Activated naive CD8-positive, alpha-beta T cell (primary cell): ENCODE measurements around the gene CHI3L1.

Experiments used
- H3K27ac Mint-ChIP-seq: one replicate; pipeline ENCODE4 v1.8.0; 2021; ENCODE audit warnings: mixed read lengths
- H3K27me3 Mint-ChIP-seq: one replicate; pipeline ENCODE4 v1.8.0; 2021; ENCODE audit warnings: mixed read lengths
- H3K36me3 Mint-ChIP-seq: one replicate; pipeline ENCODE4 v1.8.0; 2021; ENCODE audit warnings: mixed read lengths
- H3K4me1 Mint-ChIP-seq: one replicate; pipeline ENCODE4 v1.8.0; 2021; ENCODE audit warnings: low read depth, mixed read lengths
- H3K4me3 Mint-ChIP-seq: one replicate; pipeline ENCODE4 v1.8.0; 2021; ENCODE audit warnings: mild to moderate bottlenecking, mixed read lengths
- H3K9me3 Mint-ChIP-seq: one replicate; pipeline ENCODE4 v1.8.0; 2021; ENCODE audit warnings: low read depth, mixed read lengths

Gene CHI3L1

GRCh38 chr1:203170625-203171330 lies 15.7 kb downstream of the CHI3L1 start:
- H3K4me1 Mint-ChIP-seq, result no peaks in the 10 kb centered on the region
- H3K4me3 Mint-ChIP-seq, result no peak overlapping the region
- no peak overlapping the region for H3K27ac Mint-ChIP-seq
- no peaks in the 10 kb centered on the region for H3K9me3 Mint-ChIP-seq
- H3K27me3 Mint-ChIP-seq, result no peaks in the 10 kb centered on the region
- no peaks in the 10 kb centered on the region for H3K36me3 Mint-ChIP-seq

DNA sequence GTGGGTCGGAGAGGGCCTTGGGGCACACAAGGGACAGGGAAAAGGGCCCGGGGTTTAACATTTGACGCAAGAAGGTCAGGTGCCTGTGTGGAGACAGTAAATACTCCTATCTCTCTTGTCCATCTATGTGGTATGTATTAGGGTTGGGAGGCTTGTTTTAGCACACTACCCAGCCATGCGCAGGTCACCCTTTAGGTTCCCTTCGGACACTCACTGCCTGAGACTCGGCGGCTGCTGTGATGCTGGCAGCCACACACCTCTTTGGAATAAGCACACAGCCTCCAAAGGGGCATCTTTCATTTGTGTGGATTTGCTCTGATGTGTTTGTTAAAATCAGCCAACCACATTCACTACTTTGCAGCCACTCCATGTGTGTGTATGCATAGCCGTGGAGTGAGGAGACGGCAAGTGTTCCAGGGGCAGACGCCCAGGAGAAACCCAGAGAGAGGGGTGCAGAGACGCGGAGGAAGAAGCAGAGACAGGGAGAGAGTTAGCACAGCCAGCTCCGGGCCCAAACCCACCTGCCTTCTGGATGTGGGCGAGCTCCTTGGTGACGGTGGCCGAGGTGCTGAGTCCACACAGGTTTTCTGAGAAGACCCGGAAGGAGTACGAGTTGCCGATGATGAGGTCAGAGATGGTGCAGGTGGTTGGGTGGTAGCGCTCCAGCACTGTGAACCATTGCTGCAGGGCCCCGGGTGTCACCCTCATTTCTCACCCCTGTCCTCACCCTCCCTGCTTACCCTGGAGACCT lies 16.6 kb downstream of the CHI3L1 start:
- no peak overlapping the region for H3K4me3 Mint-ChIP-seq
- H3K36me3 Mint-ChIP-seq, result no peaks in the 10 kb centered on the region
- H3K4me1 Mint-ChIP-seq, result no peaks in the 10 kb centered on the region
- H3K27me3 Mint-ChIP-seq, result no peaks in the 10 kb centered on the region
- H3K27ac Mint-ChIP-seq, result no peak overlapping the region
- no peaks in the 10 kb centered on the region for H3K9me3 Mint-ChIP-seq

GRCh38 chr1:203168991-203169390 lies 17.5 kb downstream of the CHI3L1 start:
- Mint-ChIP-seq H3K4me1 (no peaks in the 10 kb centered on the region), H3K9me3 (no peaks in the 10 kb centered on the region), H3K27ac (no peak overlapping the region), H3K27me3 (peaks cover 4% of the 10 kb centered on the region), H3K36me3 (no peaks in the 10 kb centered on the region), H3K4me3 (no peak overlapping the region)

DNA sequence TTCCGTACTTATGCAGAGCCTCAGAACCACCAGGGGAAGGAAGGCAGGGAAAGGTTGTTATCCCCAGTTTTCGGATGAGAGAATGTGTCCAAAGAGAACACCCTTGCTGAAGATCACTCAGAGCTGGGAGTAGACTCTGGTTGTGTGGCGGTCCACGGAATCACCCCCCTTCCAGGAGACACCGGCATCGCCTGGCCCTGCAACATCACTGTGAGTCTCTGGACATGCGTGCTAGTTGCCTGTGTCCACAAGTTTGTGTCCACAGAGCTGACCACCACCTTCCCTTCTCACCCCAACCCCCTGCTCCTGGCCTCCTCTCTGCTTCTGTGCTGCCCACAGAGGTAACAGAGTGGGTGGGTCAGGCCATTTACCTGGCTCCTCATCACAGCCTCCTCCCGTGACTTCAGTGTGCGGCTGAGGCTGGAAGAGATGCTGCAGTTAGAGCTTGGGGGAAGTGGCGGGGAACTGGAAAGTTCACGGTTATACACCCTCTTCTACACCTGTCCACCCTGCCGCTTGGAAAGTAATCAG lies 18.2 kb downstream of the CHI3L1 start:
- Mint-ChIP-seq H3K27ac (no peak overlapping the region), H3K36me3 (no peaks in the 10 kb centered on the region), H3K9me3 (no peaks in the 10 kb centered on the region), H3K4me3 (no peak overlapping the region), H3K27me3 (peaks cover 4% of the 10 kb centered on the region), H3K4me1 (no peaks in the 10 kb centered on the region)

DNA sequence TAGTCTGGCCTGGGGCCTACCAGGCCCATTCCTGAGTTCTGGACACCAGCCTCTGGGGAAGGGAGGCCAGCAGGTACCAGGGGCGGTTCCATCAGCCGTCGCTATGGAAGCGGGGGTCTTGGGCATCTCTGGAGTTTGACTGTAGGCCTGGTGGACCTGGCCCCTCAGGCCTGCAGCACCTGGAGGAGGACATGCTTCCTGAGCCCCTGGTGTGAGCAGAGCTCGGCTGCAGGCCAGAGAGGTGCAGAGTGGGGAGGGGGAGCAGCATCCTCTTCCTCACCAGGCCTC lies 18.6 kb downstream of the CHI3L1 start:
- no peak overlapping the region for H3K4me3 Mint-ChIP-seq
- peaks cover 4% of the 10 kb centered on the region for H3K27me3 Mint-ChIP-seq
- no peaks in the 10 kb centered on the region for H3K4me1 Mint-ChIP-seq
- no peak overlapping the region for H3K27ac Mint-ChIP-seq
- H3K36me3 Mint-ChIP-seq, result no peaks in the 10 kb centered on the region
- H3K9me3 Mint-ChIP-seq, result no peaks in the 10 kb centered on the region

- Mint-ChIP-seq H3K4me3 (no peak overlapping the region), H3K27ac (no peak overlapping the region), H3K9me3 (no peaks in the 10 kb centered on the region), H3K27me3 (peaks cover 4% of the 10 kb centered on the region), H3K4me1 (no peaks in the 10 kb centered on the region), H3K36me3 (no peaks in the 10 kb centered on the region)
These were observed 19.2 kb downstream of the CHI3L1 start for GRCh38 chr1:203167026-203167912.

- H3K27me3 Mint-ChIP-seq, result peaks cover 4% of the 10 kb centered on the region
- no peak overlapping the region for H3K27ac Mint-ChIP-seq
- H3K4me3 Mint-ChIP-seq, result no peak overlapping the region
- no peaks in the 10 kb centered on the region for H3K36me3 Mint-ChIP-seq
- H3K9me3 Mint-ChIP-seq, result no peaks in the 10 kb centered on the region
- H3K4me1 Mint-ChIP-seq, result no peaks in the 10 kb centered on the region
These were observed 20.1 kb downstream of the CHI3L1 start for GRCh38 chr1:203166192-203166940.

DNA sequence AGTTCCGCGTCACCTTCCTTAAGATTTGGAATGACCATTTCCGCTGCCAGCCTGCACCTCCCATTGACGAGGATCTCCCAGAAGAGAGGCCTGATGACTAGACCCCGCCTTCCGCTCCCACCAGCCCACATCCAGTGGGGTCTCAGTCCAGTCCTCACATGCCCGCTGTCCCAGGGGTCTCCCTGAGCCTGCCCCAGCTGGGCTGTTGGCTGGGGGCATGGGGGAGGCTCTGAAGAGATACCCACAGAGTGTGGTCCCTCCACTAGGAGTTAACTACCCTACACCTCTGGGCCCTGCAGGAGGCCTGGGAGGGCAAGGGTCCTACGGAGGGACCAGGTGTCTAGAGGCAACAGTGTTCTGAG lies 20.7 kb downstream of the CHI3L1 start:
- H3K4me3 Mint-ChIP-seq, result no peak overlapping the region
- no peak overlapping the region for H3K27ac Mint-ChIP-seq
- no peaks in the 10 kb centered on the region for H3K4me1 Mint-ChIP-seq
- H3K36me3 Mint-ChIP-seq, result no peaks in the 10 kb centered on the region
- peaks cover 4% of the 10 kb centered on the region for H3K27me3 Mint-ChIP-seq
- no peaks in the 10 kb centered on the region for H3K9me3 Mint-ChIP-seq

GRCh38 chr1:203165101-203165799 lies 21.3 kb downstream of the CHI3L1 start:
- Mint-ChIP-seq H3K27ac (no peak overlapping the region), H3K9me3 (no peaks in the 10 kb centered on the region), H3K27me3 (peaks cover 4% of the 10 kb centered on the region), H3K4me3 (no peak overlapping the region), H3K4me1 (no peaks in the 10 kb centered on the region), H3K36me3 (no peaks in the 10 kb centered on the region)

GRCh38 chr1:203163891-203164635 lies 22.4 kb downstream of the CHI3L1 start:
- H3K4me3 Mint-ChIP-seq, result no peak overlapping the region
- no peaks in the 10 kb centered on the region for H3K9me3 Mint-ChIP-seq
- peaks cover 4% of the 10 kb centered on the region for H3K27me3 Mint-ChIP-seq
- no peaks in the 10 kb centered on the region for H3K4me1 Mint-ChIP-seq
- H3K27ac Mint-ChIP-seq, result no peak overlapping the region
- no peaks in the 10 kb centered on the region for H3K36me3 Mint-ChIP-seq

DNA sequence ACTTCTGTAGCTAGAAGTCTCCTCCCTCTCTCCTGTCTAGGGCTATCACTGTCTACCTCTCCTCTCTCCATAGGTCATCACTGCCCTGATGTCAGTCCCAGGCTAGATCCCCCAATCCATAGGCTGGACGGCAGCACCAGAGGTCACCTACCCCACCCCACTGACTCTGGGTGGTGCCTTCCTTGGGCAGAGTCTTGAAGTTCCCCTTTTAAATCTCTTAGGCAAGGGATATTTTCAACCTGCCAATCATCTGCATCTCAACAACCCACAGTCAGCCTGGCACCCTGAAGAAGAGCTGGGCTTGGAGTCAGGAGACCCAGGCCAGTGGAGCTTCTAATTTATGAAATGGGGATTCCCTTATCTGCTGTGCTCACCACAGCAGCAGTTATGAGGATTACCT lies 24.1 kb downstream of the CHI3L1 start:
- H3K9me3 Mint-ChIP-seq, result no peaks in the 10 kb centered on the region
- H3K27me3 Mint-ChIP-seq, result peaks cover 4% of the 10 kb centered on the region
- no peak overlapping the region for H3K27ac Mint-ChIP-seq
- H3K4me1 Mint-ChIP-seq, result no peaks in the 10 kb centered on the region
- no peaks in the 10 kb centered on the region for H3K36me3 Mint-ChIP-seq
- H3K4me3 Mint-ChIP-seq, result no peak overlapping the region

DNA sequence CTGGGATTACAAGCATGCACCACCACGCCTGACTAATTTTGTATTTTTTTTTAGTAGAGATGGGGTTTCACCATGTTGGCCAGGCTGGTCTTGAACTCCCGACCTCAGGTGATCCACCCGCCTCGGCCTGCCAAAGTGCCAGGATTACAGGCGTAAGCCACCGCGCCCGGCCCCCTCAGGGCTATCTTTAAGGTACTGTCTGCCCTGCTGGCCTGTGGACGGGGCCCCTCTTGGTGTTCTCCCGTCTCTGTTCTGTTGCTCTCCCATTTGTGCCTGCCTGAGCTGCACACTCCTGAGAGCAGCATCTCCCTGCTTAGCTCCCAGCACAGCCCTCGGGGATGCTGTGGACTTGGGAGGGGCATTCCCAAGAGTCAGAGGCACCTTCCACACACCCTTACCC lies 24.8 kb downstream of the CHI3L1 start:
- H3K4me1 Mint-ChIP-seq, result no peaks in the 10 kb centered on the region
- no peaks in the 10 kb centered on the region for H3K36me3 Mint-ChIP-seq
- H3K27ac Mint-ChIP-seq, result no peak overlapping the region
- peaks cover 4% of the 10 kb centered on the region for H3K27me3 Mint-ChIP-seq
- H3K9me3 Mint-ChIP-seq, result no peaks in the 10 kb centered on the region
- no peak overlapping the region for H3K4me3 Mint-ChIP-seq

- peaks cover 4% of the 10 kb centered on the region for H3K27me3 Mint-ChIP-seq
- H3K9me3 Mint-ChIP-seq, result no peaks in the 10 kb centered on the region
- H3K4me1 Mint-ChIP-seq, result no peaks in the 10 kb centered on the region
- no peak overlapping the region for H3K4me3 Mint-ChIP-seq
- H3K27ac Mint-ChIP-seq, result no peak overlapping the region
- H3K36me3 Mint-ChIP-seq, result no peaks in the 10 kb centered on the region
These were observed 25.3 kb downstream of the CHI3L1 start for GRCh38 chr1:203161175-203161574.

DNA sequence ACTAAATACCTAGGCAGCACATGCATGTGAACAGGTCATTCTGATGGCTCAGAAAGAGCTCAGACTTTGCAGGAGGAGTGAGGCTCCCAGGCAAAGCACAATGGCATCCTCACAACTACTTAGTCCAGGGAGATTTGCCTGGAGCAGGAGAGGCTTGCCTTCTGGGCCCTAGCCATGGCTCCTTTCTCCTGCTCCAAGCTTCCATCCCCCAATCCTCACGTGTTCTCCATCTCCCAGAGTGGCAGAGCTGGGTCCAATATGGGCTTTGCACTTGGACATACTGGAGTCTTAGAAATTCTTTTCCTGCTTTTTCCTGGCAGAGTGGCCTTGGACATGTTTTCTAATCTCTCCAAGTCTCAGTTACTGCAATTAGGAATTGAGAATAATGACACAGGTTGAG lies 26.7 kb downstream of the CHI3L1 start:
- H3K4me3 Mint-ChIP-seq, result no peak overlapping the region
- peaks cover 5% of the 10 kb centered on the region for H3K27me3 Mint-ChIP-seq
- no peaks in the 10 kb centered on the region for H3K9me3 Mint-ChIP-seq
- no peaks in the 10 kb centered on the region for H3K36me3 Mint-ChIP-seq
- no peaks in the 10 kb centered on the region for H3K4me1 Mint-ChIP-seq
- no peak overlapping the region for H3K27ac Mint-ChIP-seq
